ENCODE data around the gene FIBP. TPM values are rescaled to one million over a fixed set of nuclear protein-coding genes. Genes with fewer than 3 reads are reported as not detected.

FIBP gene
- polyA plus RNA-seq, 1 donor from 2014 or later: 248 TPM

DNA sequence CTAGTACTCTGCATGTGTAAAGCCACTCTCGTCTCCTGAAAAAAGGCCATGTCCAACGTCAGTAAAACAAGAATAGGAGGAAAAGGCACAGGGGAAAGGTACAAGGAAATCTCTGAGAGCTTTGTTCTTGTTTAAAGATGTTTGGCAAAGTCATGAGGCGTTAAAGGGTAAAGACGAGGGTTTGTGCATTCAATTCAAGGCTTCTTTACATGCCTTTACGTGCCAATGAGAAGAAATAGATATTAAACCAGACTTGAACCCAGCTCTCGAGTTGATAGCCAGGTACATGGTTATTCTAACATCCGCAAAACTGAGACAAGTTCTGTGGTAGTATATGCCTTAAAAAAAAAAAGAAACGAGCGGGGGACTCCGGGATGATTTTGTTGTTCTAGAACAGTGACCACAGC lies 29.6 kb downstream of the FIBP start:
- H3K79me2 ChIP-seq (replicated peaks; ENCODE audit: insufficient read depth, low read length): peaks cover 53% of the 10 kb centered on the region
- H2AFZ ChIP-seq (ENCODE audit: low read depth, low read length): peak overlapping the region; percentile 16
- TF ChIP-seq RAD21 (conservative IDR thresholded peaks at IDR 0.05) (no peak), REST (IDR thresholded peaks at IDR 0.05; ENCODE audit: borderline replicate concordance) (peak; percentile 3)

GRCh38 chr11:65857853-65858680 lies 30.2 kb downstream of the FIBP start, which contains the start of gene CFL1:
TSS of gene CFL1 (minus strand) at chr11:65858180. CDS start at chr11:65858099, 81 bp downstream.
- no peaks in the 10 kb centered on the region for H3K9me2 ChIP-seq (ENCODE audit: insufficient read depth, low read length)
- peak within 1 kb of the TSS; percentile 99 for H3K27ac ChIP-seq (ENCODE audit: low read length)
- peak; percentile 92 for TF ChIP-seq TAF1 (IDR thresholded peaks at IDR 0.05; ENCODE audit: low read depth)
- TF ChIP-seq MXI1 (conservative IDR thresholded peaks at IDR 0.05; ENCODE audit: poor library complexity, severe bottlenecking): peak; percentile 48
- TF ChIP-seq RAD21 (conservative IDR thresholded peaks at IDR 0.05): peak; percentile 28
- TF ChIP-seq EZH2 (IDR thresholded peaks at IDR 0.05; ENCODE audit: borderline replicate concordance, insufficient read depth, low read length, poor library complexity, severe bottlenecking): no peak
- TF ChIP-seq, protein P1, sequence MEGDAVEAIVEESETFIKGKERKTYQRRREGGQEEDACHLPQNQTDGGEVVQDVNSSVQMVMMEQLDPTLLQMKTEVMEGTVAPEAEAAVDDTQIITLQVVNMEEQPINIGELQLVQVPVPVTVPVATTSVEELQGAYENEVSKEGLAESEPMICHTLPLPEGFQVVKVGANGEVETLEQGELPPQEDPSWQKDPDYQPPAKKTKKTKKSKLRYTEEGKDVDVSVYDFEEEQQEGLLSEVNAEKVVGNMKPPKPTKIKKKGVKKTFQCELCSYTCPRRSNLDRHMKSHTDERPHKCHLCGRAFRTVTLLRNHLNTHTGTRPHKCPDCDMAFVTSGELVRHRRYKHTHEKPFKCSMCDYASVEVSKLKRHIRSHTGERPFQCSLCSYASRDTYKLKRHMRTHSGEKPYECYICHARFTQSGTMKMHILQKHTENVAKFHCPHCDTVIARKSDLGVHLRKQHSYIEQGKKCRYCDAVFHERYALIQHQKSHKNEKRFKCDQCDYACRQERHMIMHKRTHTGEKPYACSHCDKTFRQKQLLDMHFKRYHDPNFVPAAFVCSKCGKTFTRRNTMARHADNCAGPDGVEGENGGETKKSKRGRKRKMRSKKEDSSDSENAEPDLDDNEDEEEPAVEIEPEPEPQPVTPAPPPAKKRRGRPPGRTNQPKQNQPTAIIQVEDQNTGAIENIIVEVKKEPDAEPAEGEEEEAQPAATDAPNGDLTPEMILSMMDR (IDR thresholded peaks at IDR 0.05; ENCODE audit: poor library complexity, severe bottlenecking): no peak
- peak; percentile 73 for TF ChIP-seq EP300 (conservative IDR thresholded peaks at IDR 0.05; ENCODE audit: poor library complexity, severe bottlenecking)
- TF ChIP-seq REST (IDR thresholded peaks at IDR 0.05; ENCODE audit: borderline replicate concordance): peak; percentile 85
- TF ChIP-seq POLR2AphosphoS5 (IDR thresholded peaks at IDR 0.05): peak; percentile 99
- TF ChIP-seq SMC3 (conservative IDR thresholded peaks at IDR 0.05; ENCODE audit: poor library complexity): peak; percentile 26
- H3K9ac ChIP-seq (ENCODE audit: low read length): peak within 1 kb of the TSS; percentile 91
- H3K4me3 ChIP-seq (ENCODE audit: low read length): peak within 1 kb of the TSS; percentile 100
- H3K36me3 ChIP-seq (ENCODE audit: insufficient read depth, low read length): peaks cover 5% of the 10 kb centered on the region
- peak within 1 kb of the TSS; percentile 31 for H2AFZ ChIP-seq (ENCODE audit: low read depth, low read length)
- H3K9me3 ChIP-seq (ENCODE audit: low read length): no peaks in the 10 kb centered on the region
- peak within 1 kb of the TSS; percentile 91 for H3K4me2 ChIP-seq (ENCODE audit: low read length)
- H3K27me3 ChIP-seq (ENCODE audit: insufficient read depth, low read depth, low read length): no peaks in the 10 kb centered on the region
- H3F3A ChIP-seq (ENCODE audit: insufficient read depth, low read length, poor library complexity, severe bottlenecking): peaks cover 5% of the 10 kb centered on the region
- H4K20me1 ChIP-seq (ENCODE audit: insufficient read depth): peaks cover 44% of the 10 kb centered on the region
- H3K79me2 ChIP-seq (replicated peaks; ENCODE audit: insufficient read depth, low read length): peaks cover 53% of the 10 kb centered on the region

More for the DNA sequence above, 29.6 kb downstream of the FIBP start:
- Histone ChIP-seq H3K27me3 (ENCODE audit: insufficient read depth, low read depth, low read length) (no peaks in the 10 kb centered on the region), H3K9me3 (ENCODE audit: low read length) (no peaks in the 10 kb centered on the region), H3K9ac (ENCODE audit: low read length) (peak overlapping the region; percentile 91), H3K36me3 (ENCODE audit: insufficient read depth, low read length) (peaks cover 5% of the 10 kb centered on the region), H3K4me2 (ENCODE audit: low read length) (peak overlapping the region; percentile 91), H4K20me1 (ENCODE audit: insufficient read depth) (peaks cover 38% of the 10 kb centered on the region), H3K9me2 (ENCODE audit: insufficient read depth, low read length) (no peaks in the 10 kb centered on the region), H3K27ac (ENCODE audit: low read length) (peak overlapping the region; percentile 99), H3K4me3 (ENCODE audit: low read length) (peak overlapping the region; percentile 100), H3F3A (ENCODE audit: insufficient read depth, low read length, poor library complexity, severe bottlenecking) (peaks cover 5% of the 10 kb centered on the region)

Data from neural cell (in vitro differentiated cells).